Sciatic nerve (tissue), 2 donors: Measurements from ENCODE around the gene SETD7. TPM values are rescaled to one million over a fixed set of nuclear protein-coding genes. Genes with fewer than 3 reads are reported as not detected.

Experiments used
- ATAC-seq: fragments of 200-7000 bp; cut with Tn5 transposase; one replicate; pipeline ENCODE4 v1.9.1; 2020; ENCODE audit warnings: mild to moderate bottlenecking, moderate library complexity
- DNase-seq: peaks from one replicate; pipeline ENCODE4 v3.0.0-alpha.2; 2020; ENCODE audit warnings: low spot score
- intact Hi-C: fragments of 100-400 bp; cut with DNase I; formaldehyde crosslinking; loops from one replicate; pipeline ENCODE4 v1.14.2; 2022
- total RNA-seq: library from RNA; stranded (reverse); fragmentation: NEBNext Ultra II Directional; extraction: Animal tissue kit (Norgen Biotek cat#: 25700); gene quantifications from one replicate; pipeline ENCODE4 v1.2.1, GENCODE V29; 2021
- donor health status: DM: no; HTN: no; CAD: no.
- donor health status: DM: no; HTN: no; CAD: no.

SETD7 gene
- 56.9 TPM for total RNA-seq

- intact Hi-C loops: loop anchor here (5.0 kb wide), 1 partner anchor 1921 kb away; no protein-coding TSS in a partner anchor
- ATAC-seq: peak; percentile 83
These were observed at the start of gene SETD7 for GRCh38 chr4:139556071-139556723. Gene SETD7 (minus strand): TSS chr4:139556219. CDS start chr4:139556137, 82 bp downstream.

GRCh38 chr4:139605516-139605915 lies 49.5 kb upstream of the SETD7 start:
- DNase-seq: no peak
- intact Hi-C loops: no loop called here
- no peak for ATAC-seq

More at GRCh38 chr4:139556071-139556723, at the start of gene SETD7:
- peak; percentile 88 for DNase-seq

GRCh38 chr4:139603576-139604410 lies 47.8 kb upstream of the SETD7 start:
- DNase-seq (no peak), ATAC-seq (no peak)
- intact Hi-C loops: no loop called here

GRCh38 chr4:139602776-139603360 lies 46.8 kb upstream of the SETD7 start:
- no peak for DNase-seq
- intact Hi-C loops: no loop called here
- ATAC-seq: no peak

- ATAC-seq: no peak
- no peak for DNase-seq
- intact Hi-C loops: no loop called here
These were observed 44.6 kb upstream of the SETD7 start for GRCh38 chr4:139600662-139601061.

- intact Hi-C loops: no loop called here
- ATAC-seq (no peak), DNase-seq (no peak)
These were observed 43.8 kb upstream of the SETD7 start for GRCh38 chr4:139599594-139600374.

GRCh38 chr4:139599076-139599475 lies 43.1 kb upstream of the SETD7 start:
- intact Hi-C loops: no loop called here
- DNase-seq (no peak), ATAC-seq (no peak)

- DNase-seq (no peak), ATAC-seq (no peak)
- intact Hi-C loops: no loop called here
These were observed 40.8 kb upstream of the SETD7 start for GRCh38 chr4:139596684-139597279.

- peak; percentile 78 for ATAC-seq
- intact Hi-C loops: no loop called here
- DNase-seq: no peak
These were observed 40.1 kb upstream of the SETD7 start for GRCh38 chr4:139596034-139596683.

- DNase-seq (no peak), ATAC-seq (no peak)
- intact Hi-C loops: no loop called here
These were observed 38.7 kb upstream of the SETD7 start for GRCh38 chr4:139594591-139595185.

- ATAC-seq (no peak), DNase-seq (no peak)
- intact Hi-C loops: no loop called here
These were observed 37.1 kb upstream of the SETD7 start for GRCh38 chr4:139593091-139593564.

- DNase-seq (no peak), ATAC-seq (peak; percentile 81)
- intact Hi-C loops: loop anchor here (5.0 kb wide), 1 partner anchor 902 kb away; no protein-coding TSS in a partner anchor
These were observed 33.5 kb upstream of the SETD7 start for GRCh38 chr4:139589336-139590018.

GRCh38 chr4:139587446-139587845 lies 31.4 kb upstream of the SETD7 start:
- no peak for ATAC-seq
- DNase-seq: no peak
- intact Hi-C loops: loop anchor here (5.0 kb wide), 1 partner anchor 900 kb away; no protein-coding TSS in a partner anchor

GRCh38 chr4:139585473-139585872 lies 29.5 kb upstream of the SETD7 start:
- intact Hi-C loops: loop anchor here (5.0 kb wide), 1 partner anchor 898 kb away; no protein-coding TSS in a partner anchor
- DNase-seq: no peak
- no peak for ATAC-seq

- no peak for ATAC-seq
- DNase-seq: no peak
- intact Hi-C loops: loop anchor here (5.0 kb wide), 1 partner anchor 897 kb away; no protein-coding TSS in a partner anchor
These were observed 28.8 kb upstream of the SETD7 start for GRCh38 chr4:139584784-139585183.

- DNase-seq: no peak
- intact Hi-C loops: no loop called here
- ATAC-seq: no peak
These were observed 28.0 kb upstream of the SETD7 start for GRCh38 chr4:139584013-139584412.

- no peak for DNase-seq
- intact Hi-C loops: no loop called here
- no peak for ATAC-seq
These were observed 26.0 kb upstream of the SETD7 start for GRCh38 chr4:139582044-139582443.
